Stimulated activated CD8-positive, alpha-beta memory T cell treated with anti-CD3 and anti-CD28 coated beads, Interleukin-4, amount 100 ng/mL, for 1 hour (primary cell): ENCODE data around the gene CGREF1.
"Not testable (repeated sequence)": the region's sequence is repeated elsewhere in the genome, so short reads cannot be mapped to it uniquely, and the experiment has no call there.

Experiments
- DNase-seq, 2 donors: peaks; one replicate each; pipeline ENCODE4 v3.0.0-alpha.2; 2020; ENCODE audit warnings: low read depth in 2 of 2, low spot score in 1 of 2

Gene CGREF1

DNA sequence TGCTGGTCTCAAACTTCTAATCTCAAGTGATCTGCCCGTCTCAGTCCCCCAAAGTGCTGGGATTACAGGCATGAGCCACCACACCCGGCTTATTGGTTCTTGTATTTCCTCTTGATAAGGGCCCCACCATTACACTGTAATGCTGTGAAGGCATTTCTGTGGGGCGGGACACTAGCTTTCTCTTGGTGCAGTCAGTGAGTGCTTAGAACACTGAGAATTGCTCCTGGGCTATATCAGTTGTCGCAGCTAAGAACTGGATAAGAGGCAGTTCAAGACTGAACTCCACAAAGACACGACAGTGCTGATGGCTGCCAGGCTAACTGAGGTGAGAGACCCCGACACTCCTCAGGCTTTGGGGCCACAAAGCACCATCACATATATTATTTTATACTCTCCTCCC, 30.3 kb downstream of the CGREF1 start:
- no peak for DNase-seq

DNA sequence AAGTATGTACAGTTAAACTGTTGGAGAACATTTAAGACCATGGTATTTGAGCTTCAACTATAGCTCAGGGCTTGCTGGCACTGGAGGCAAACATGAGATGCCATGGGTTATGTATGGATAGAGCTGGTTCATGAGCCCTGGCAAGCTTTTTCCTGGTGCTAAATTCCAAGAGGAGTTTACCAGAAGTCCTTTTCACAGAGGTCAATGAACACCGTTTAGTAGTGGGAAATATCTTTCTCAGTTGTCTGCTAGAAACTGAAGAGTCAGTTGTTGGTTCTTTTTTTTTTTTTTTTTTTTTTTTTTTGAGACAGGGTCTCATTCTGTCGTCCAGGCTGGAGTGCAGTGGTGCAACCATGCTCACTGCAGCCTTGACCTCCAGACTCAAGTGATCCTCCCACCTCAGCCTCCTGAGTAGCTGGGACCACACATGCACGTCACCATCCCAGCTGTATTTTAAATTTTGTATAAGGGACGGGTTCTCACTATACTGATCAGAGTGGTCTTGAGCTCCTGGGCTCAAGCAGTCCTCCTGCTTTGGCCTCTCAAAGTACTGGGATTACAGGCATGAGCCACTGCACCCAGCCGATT, 31.0 kb downstream of the CGREF1 start:
- DNase-seq: no peak

DNA sequence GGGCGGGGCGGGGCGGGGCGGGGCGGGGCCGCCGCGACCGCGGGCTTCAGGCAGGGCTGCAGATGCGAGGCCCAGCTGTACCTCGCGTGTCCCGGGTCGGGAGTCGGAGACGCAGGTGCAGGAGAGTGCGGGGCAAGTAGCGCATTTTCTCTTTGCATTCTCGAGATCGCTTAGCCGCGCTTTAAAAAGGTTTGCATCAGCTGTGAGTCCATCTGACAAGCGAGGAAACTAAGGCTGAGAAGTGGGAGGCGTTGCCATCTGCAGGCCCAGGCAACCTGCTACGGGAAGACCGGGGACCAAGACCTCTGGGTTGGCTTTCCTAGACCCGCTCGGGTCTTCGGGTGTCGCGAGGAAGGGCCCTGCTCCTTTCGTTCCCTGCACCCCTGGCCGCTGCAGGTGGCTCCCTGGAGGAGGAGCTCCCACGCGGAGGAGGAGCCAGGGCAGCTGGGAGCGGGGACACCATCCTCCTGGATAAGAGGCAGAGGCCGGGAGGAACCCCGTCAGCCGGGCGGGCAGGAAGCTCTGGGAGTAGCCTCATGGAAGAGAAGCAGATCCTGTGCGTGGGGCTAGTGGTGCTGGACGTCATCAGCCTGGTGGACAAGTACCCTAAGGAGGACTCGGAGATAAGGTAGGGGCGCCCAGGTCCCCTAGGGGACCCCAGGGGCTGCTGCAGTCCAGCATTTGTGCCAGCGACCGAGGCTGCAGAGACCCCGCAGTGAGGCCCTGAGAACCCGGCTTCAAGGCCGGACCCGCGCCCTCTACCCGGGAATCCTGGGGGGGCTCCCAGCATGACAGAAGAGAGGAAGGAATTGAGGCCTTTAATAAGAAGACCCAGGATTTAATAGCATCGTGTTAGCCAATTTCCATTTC, 32.0 kb downstream of the CGREF1 start, which contains the start of gene KHK:
KHK (plus strand) TSS at position 49 of the 870 bp plus-strand sequence; CDS start at position 537, 488 bp downstream.
- no peak for DNase-seq

DNA sequence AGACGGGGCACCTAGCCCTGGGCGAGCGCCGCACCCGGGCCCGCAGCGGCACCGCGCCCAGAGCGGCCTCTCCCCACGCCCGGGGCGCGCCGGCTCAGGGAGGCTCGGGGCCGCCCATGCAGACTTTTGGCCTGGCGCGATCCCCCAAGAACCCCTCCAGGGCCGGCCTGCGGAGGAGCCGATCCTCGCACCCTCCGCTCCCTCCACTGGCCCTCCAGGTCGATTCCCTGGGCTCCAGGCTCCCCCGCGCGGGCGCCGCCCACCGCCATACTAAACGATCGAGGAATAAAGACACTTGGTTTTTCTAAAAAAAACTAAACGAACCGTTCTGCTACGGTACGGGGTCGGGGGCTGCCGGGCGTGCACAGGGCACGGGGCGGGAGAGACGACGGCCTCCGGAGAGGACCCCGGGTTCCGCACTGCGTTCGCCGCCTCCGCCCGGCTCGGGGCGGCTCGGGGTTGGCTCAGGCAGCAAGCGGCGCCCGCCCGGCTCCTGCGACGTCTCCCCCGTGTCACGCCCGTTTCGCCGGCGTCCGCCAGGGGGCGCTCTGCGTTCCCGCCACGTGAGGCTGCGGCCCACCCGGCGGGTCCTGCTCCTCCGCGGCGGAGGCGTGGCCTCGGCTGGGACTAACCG, 32.7 kb downstream of the CGREF1 start:
- peak; percentile 93 to 97 for DNase-seq

DNA sequence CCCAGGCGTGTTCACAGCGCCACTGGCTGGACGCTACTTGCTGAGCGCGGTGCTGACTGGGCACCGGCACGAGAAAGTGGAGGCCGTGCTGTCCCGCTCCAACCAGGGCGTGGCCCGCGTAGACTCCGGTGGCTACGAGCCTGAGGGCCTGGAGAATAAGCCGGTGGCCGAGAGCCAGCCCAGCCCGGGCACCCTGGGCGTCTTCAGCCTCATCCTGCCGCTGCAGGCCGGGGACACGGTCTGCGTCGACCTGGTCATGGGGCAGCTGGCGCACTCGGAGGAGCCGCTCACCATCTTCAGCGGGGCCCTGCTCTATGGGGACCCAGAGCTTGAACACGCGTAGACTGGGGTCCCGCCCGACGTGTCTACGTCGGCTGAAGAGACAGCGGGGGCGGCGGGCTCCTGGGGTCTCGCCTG, 33.2 kb downstream of the CGREF1 start:
- DNase-seq: no peak

DNA sequence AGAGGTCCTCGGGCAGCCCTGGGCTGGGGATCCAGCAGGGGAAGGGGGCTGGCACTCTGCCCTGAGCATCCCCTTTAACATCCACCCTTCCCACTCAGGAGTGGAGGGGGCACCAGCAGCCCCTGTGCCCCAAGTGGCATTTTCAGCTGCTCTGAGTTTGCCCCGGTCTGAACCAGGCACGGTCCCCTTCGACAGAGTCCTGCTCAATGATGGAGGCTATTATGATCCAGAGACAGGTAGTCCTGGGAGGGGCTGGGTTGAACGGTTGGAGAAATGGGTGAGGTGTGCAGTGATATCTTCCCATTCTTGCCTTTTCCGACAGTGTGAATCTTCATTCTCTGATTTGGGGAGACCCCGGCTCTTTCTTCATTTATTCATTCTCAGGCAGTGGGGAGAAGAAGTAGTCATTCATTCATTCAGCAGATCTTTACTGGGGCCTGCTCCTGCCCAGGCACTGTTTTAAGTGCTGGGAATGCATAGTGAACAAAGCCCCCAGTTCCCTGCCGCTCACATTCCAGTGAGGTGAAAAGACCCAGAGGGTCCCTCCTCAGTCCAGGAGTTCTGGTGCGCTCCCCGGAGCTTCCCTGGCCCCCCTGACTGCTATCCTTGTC, 33.8 kb downstream of the CGREF1 start:
- DNase-seq: no peak

DNA sequence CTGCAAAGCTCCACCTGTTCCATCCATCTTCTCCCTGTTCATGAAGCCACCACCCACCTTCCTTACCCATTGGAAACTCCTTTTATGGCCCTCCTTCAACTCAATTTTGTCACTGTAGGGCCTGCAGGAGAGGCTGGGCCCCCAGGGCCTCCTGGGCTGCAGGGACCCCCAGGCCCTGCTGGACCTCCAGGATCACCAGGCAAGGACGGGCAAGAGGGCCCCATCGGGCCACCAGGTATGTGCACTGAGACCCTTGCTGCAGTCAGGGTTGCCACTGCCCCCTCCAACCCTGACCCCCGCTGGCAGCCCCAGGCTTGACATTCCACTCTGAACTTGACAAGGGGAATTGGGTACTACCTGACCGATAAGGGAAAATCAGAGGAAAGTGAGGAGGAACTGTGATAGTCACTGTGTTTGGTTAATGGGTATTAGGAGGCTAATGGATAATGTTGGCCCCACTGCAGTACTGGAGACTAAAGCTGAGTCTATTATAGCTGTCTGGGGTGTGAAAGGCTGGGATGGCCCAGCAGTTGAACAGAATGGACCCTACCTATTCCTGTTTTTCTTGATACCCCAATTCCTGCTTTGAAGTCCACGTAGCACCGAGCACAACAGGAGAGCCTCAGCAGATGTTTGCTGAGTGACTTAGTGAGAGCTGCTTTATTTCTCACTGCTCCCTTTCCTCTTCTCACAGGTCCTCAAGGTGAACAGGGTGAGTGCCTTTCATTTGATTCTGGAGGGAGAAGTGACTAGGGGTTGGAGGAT, 34.4 kb downstream of the CGREF1 start:
- no peak for DNase-seq

DNA sequence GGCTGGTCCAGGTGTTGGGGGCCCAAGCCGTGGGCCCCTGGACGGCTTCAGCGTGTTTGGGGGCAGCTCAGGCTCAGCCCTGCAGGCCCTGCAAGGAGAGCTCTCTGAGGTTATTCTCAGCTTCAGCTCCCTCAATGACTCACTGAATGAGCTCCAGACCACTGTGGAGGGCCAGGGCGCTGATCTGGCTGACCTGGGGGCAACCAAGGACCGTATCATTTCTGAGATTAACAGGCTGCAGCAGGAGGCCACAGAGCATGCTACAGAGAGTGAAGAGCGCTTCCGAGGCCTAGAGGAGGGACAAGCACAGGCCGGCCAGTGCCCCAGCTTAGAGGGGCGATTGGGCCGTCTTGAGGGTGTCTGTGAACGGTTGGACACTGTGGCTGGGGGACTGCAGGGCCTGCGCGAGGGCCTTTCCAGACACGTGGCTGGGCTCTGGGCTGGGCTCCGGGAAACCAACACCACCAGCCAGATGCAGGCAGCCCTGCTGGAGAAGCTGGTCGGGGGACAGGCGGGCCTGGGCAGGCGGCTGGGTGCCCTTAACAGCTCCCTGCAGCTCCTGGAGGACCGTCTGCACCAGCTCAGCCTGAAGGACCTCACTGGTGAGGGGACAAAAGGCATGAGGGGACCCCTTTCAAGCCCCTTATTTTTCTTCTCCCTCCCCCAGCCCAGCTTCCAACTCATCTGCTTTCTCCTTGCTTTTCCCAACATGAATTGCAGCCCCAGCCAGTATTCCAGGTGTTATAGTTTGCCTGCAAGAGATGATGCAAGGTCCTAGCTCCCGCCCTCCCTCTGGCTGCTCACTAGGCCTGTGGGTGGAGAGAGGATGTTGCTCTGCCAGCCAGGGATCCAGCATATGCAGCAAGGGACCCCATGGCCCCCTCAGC, 35.3 kb downstream of the CGREF1 start:
- no peak for DNase-seq

DNA sequence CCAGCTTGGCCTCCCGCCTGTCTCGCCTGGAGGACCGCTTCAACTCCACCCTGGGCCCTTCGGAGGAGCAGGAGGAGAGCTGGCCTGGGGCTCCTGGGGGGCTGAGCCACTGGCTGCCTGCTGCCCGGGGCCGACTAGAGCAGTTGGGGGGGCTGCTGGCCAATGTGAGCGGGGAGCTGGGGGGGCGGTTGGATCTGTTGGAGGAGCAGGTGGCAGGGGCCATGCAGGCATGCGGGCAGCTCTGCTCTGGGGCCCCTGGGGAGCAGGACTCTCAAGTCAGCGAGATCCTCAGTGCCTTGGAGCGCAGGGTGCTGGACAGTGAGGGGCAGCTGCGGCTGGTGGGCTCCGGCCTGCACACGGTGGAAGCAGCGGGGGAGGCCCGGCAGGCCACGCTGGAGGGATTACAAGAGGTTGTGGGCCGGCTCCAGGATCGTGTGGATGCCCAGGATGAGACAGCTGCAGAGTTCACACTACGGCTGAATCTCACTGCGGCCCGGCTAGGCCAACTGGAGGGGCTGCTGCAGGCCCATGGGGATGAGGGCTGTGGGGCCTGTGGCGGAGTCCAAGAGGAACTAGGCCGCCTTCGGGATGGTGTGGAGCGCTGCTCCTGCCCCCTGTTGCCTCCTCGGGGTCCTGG, 36.0 kb downstream of the CGREF1 start:
- no peak for DNase-seq

DNA sequence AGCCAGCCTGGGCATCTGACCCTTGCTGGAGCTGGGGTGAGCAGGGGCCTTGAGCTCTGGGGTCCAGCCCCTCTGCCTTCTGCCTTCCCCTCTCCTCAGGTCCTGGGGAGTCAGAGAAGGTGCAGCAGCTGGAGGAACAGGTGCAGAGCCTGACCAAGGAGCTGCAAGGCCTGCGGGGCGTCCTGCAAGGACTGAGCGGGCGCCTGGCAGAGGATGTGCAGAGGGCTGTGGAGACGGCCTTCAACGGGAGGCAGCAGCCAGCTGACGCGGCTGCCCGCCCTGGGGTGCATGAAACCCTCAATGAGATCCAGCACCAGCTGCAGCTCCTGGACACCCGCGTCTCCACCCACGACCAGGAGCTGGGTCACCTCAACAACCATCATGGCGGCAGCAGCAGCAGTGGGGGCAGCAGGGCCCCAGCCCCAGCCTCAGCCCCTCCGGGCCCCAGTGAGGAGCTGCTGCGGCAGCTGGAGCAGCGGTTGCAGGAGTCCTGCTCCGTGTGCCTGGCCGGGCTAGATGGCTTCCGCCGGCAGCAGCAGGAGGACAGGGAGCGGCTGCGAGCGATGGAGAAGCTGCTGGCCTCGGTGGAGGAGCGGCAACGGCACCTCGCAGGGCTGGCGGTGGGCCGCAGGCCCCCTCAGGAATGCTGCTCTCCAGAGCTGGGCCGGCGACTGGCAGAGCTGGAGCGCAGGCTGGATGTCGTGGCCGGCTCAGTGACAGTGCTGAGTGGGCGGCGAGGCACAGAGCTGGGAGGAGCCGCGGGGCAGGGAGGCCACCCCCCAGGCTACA, 36.8 kb downstream of the CGREF1 start:
- no peak for DNase-seq

DNA sequence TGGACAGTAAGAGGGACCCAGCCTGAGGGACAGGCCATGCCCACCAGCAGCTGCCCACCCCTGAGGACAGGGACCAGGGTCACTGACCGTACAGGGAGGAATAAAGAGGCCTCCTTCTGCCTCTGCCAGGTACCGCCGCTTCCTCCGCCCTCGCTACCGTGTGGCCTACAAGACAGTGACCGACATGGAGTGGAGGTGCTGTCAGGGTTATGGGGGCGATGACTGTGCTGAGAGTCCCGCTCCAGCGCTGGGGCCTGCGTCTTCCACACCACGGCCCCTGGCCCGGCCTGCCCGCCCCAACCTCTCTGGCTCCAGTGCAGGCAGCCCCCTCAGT, 38.4 kb downstream of the CGREF1 start:
- no peak for DNase-seq

DNA sequence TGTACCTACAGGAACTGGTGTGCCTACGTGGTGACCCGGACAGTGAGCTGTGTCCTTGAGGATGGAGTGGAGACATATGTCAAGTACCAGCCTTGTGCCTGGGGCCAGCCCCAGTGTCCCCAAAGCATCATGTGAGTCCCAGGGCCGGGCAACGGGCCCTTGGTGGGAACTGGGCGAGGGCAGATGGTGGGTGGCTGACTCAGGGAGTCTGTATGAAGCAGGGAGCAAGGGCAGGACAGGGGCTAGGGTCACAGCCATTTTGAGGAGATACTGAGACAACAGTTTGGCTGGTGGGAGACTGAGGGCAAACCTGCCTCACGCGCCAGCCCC, 38.8 kb downstream of the CGREF1 start:
- no peak for DNase-seq

DNA sequence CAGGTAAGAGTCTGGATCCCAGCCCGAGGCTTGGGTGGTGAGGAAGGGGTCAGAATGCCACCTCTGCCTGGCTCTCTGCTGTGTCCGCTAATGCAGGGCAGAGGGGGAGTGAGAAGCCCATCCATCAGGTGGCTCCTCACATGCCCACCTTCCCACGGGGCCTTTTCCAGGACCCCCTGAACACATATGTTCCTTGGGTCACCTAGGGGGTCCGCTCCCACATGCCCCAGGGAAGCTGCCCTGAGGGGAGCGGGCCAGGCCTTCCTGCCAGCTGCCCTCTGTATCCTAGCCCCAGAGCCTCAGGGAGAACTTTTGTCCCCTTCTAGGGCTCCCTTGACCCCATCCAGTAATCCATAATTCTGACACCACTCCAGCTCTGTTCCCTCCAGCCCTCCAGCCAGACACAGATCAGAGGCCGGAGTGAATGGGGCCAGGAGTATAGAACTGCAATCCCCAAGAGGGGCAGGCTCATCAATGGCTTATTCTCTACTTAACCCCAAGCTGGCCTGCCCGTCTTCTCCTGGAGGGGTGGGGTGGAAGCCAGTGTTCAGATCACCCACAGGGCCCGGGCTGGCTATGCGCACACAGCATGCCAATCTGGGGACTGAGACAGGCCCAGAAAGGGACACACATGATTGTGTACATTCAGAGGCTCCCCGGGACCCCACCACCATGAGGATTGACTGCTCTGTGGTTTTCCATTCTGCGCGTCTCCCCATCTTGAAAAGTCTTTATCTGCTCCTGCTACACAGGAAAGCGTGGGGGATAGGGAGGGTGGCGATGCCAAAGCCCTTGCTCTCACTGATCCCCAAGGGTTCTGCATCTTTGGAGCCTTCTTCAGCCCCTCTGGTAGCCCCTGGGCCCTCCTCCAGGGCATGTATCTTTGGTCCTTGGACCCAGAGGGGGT, 39.4 kb downstream of the CGREF1 start:
- DNase-seq: no peak

DNA sequence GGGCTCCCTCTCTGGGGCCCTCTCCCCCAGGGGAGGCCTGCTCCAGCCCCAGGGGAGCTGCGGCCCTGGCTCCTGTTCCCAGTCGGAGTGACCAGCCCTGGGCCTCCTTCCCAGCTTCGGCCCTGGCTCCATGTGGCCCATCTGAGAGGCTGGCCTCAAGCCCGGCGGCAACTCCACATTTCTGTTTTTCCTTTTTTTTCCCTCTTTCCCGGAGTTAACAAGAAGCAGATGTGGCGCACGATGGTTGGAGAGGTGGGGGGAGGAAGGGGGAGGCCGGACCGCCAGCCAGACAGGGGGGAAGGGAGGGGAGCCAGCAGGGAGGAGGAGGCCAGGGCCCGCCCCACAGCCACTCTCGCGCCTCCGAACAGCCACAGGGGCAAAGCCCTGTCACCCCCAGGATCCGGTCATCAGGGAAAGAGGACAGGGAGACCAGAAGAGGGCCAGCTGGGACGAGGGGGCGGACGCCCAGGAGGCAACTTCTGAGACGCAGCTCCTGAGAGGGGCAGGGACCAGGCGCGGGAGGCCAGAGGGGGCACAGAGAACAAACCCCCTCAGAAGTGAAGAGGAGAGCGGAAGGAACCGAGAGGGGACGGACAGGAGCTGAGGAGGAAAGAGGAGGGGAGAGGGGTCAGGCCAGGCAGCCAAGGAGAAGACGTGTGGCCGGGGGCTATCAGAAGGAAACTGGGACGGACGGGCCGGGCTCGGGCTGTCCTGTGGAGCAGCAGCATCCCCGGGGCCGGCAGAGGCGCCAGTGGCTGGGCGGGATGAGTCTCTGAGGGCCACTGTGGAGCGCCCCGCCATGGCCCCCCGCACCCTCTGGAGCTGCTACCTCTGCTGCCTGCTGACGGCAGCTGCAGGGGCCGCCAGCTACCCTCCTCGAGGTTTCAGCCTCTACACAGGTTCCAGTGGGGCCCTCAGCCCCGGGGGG, 40.4 kb downstream of the CGREF1 start, which contains the start of gene EMILIN1:
EMILIN1 (plus strand) TSS at position 349 of the 928 bp plus-strand sequence; CDS start at position 800, 451 bp downstream.
- DNase-seq: no peak

DNA sequence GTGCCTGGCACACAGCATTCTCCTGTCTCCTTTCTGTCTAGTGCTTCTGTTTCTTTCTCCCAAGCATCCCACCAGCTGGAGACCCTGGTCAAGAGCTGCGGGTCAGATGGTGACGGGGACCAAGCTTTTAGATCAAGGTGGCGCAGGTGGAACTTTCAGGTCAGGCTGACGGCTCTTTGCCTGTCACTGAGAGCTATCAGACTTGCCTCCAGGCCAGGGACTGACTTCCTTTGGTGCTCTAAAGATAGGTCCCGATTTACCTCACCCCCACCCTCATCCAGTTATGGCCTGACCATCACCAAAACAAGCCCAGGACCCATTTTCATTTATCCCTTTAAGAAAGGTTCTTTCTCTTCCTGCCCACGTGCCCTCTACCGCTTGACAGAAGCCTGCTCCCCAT, 41.7 kb downstream of the CGREF1 start:
- DNase-seq: no peak

DNA sequence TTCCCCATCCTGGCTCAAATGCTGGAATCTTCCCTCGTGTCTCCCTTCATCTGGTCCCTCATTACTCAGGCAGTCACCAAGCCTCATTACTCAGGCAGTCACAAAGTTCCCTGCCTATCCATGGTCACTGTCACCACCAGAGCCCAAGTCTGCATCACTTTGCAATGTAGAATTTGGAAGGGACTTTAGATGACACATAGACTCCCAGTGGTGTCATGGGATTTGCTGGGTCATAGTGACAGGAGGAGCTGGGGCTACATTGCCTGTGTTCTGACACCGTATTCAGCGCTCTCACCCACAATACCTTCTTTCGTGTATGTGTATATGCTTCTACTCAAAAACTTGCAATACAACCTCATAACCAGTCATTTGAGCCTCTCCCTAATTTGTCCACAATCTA, 42.6 kb downstream of the CGREF1 start:
- DNase-seq: no peak

DNA sequence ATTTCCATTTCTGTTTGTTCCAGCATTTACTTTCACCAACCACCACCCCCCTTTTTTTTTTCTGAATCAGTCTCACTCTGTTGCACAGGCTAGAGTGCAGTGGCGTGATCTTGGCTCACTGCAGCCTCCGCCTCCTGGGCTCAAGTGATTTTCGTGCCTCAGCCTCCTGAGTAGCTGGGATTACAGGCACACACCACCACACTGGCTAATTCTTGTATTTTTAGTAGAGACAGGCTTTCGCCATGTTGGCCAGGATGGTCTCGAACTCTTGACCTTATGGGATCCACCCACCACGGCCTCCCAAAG, 43.4 kb downstream of the CGREF1 start:
- DNase-seq: not testable (repeated sequence)
